ENCODE data around the gene INF2. TPM values are rescaled to one million over a fixed set of nuclear protein-coding genes. Genes with fewer than 3 reads are reported as not detected.

Gene INF2
- polyA plus RNA-seq, 1 donor = 64.2 TPM

- 90% methylated on average over 2 of the region's 22 CpGs for WGBS (ENCODE audit: insufficient coverage, low lambda C conversion rate)
- no peaks in the 10 kb centered on the region for H3K4me1 ChIP-seq (ENCODE audit: control insufficient read depth, insufficient read depth, low read length)
- H3K9me3 ChIP-seq (ENCODE audit: control insufficient read depth, low read depth, low read length) = peaks cover 7% of the 10 kb centered on the region
- H3K4me3 ChIP-seq (ENCODE audit: low read length) = no peak overlapping the region
- H3K27ac ChIP-seq (ENCODE audit: low read length) = no peak overlapping the region
- DNase-seq = no peak
- H3K27me3 ChIP-seq (ENCODE audit: control insufficient read depth, insufficient read depth, low read length) = no peaks in the 10 kb centered on the region
- peaks cover 51% of the 10 kb centered on the region for H3K36me3 ChIP-seq (ENCODE audit: control insufficient read depth, insufficient read depth, low read length)
Observed at GRCh38 chr14:104704252-104704651, 14.8 kb downstream of the INF2 start.

GRCh38 chr14:104705340-104706047, 16.1 kb downstream of the INF2 start:
- no peak overlapping the region for H3K4me3 ChIP-seq (ENCODE audit: low read length)
- DNase-seq = no peak
- no peaks in the 10 kb centered on the region for H3K27me3 ChIP-seq (ENCODE audit: control insufficient read depth, insufficient read depth, low read length)
- peaks cover 63% of the 10 kb centered on the region for H3K36me3 ChIP-seq (ENCODE audit: control insufficient read depth, insufficient read depth, low read length)
- WGBS (ENCODE audit: insufficient coverage, low lambda C conversion rate) = no CpG with 5 or more reads among the region's 21 CpGs
- H3K27ac ChIP-seq (ENCODE audit: low read length) = no peak overlapping the region
- no peaks in the 10 kb centered on the region for H3K4me1 ChIP-seq (ENCODE audit: control insufficient read depth, insufficient read depth, low read length)
- H3K9me3 ChIP-seq (ENCODE audit: control insufficient read depth, low read depth, low read length) = peaks cover 7% of the 10 kb centered on the region

GRCh38 chr14:104706733-104707607, 17.6 kb downstream of the INF2 start:
- Histone ChIP-seq H3K4me3 (ENCODE audit: low read length) (no peak overlapping the region), H3K36me3 (ENCODE audit: control insufficient read depth, insufficient read depth, low read length) (peaks cover 72% of the 10 kb centered on the region), H3K4me1 (ENCODE audit: control insufficient read depth, insufficient read depth, low read length) (no peaks in the 10 kb centered on the region), H3K9me3 (ENCODE audit: control insufficient read depth, low read depth, low read length) (peaks cover 7% of the 10 kb centered on the region), H3K27ac (ENCODE audit: low read length) (no peak overlapping the region), H3K27me3 (ENCODE audit: control insufficient read depth, insufficient read depth, low read length) (no peaks in the 10 kb centered on the region)
- DNase-seq = no peak
- no CpG with 5 or more reads among the region's 28 CpGs for WGBS (ENCODE audit: insufficient coverage, low lambda C conversion rate)

GRCh38 chr14:104707608-104708595, 18.5 kb downstream of the INF2 start:
- peaks cover 75% of the 10 kb centered on the region for H3K36me3 ChIP-seq (ENCODE audit: control insufficient read depth, insufficient read depth, low read length)
- WGBS (ENCODE audit: insufficient coverage, low lambda C conversion rate) = no CpG with 5 or more reads among the region's 34 CpGs
- H3K4me1 ChIP-seq (ENCODE audit: control insufficient read depth, insufficient read depth, low read length) = no peaks in the 10 kb centered on the region

GRCh38 chr14:104708606-104709268, 19.3 kb downstream of the INF2 start:
- peaks cover 5% of the 10 kb centered on the region for H3K9me3 ChIP-seq (ENCODE audit: control insufficient read depth, low read depth, low read length)

More at GRCh38 chr14:104707608-104708595, 18.5 kb downstream of the INF2 start:
- Histone ChIP-seq H3K9me3 (ENCODE audit: control insufficient read depth, low read depth, low read length) (peaks cover 7% of the 10 kb centered on the region), H3K27ac (ENCODE audit: low read length) (no peak overlapping the region), H3K27me3 (ENCODE audit: control insufficient read depth, insufficient read depth, low read length) (no peaks in the 10 kb centered on the region), H3K4me3 (ENCODE audit: low read length) (no peak overlapping the region)
- no peak for DNase-seq

GRCh38 chr14:104709387-104710039, 20.1 kb downstream of the INF2 start:
- no peak for DNase-seq
- Histone ChIP-seq H3K36me3 (ENCODE audit: control insufficient read depth, insufficient read depth, low read length) (peaks cover 75% of the 10 kb centered on the region), H3K4me1 (ENCODE audit: control insufficient read depth, insufficient read depth, low read length) (no peaks in the 10 kb centered on the region), H3K27ac (ENCODE audit: low read length) (no peak overlapping the region), H3K4me3 (ENCODE audit: low read length) (no peak overlapping the region), H3K27me3 (ENCODE audit: control insufficient read depth, insufficient read depth, low read length) (no peaks in the 10 kb centered on the region), H3K9me3 (ENCODE audit: control insufficient read depth, low read depth, low read length) (no peaks in the 10 kb centered on the region)
- WGBS (ENCODE audit: insufficient coverage, low lambda C conversion rate) = no CpG with 5 or more reads among the region's 18 CpGs

More at GRCh38 chr14:104708606-104709268, 19.3 kb downstream of the INF2 start:
- Histone ChIP-seq H3K36me3 (ENCODE audit: control insufficient read depth, insufficient read depth, low read length) (peaks cover 75% of the 10 kb centered on the region), H3K27me3 (ENCODE audit: control insufficient read depth, insufficient read depth, low read length) (no peaks in the 10 kb centered on the region), H3K27ac (ENCODE audit: low read length) (no peak overlapping the region), H3K4me1 (ENCODE audit: control insufficient read depth, insufficient read depth, low read length) (no peaks in the 10 kb centered on the region), H3K4me3 (ENCODE audit: low read length) (no peak overlapping the region)
- peak; percentile 50 to 51 for DNase-seq
- WGBS (ENCODE audit: insufficient coverage, low lambda C conversion rate) = no CpG with 5 or more reads among the region's 20 CpGs

GRCh38 chr14:104710071-104710735, 20.8 kb downstream of the INF2 start:
- Histone ChIP-seq H3K27me3 (ENCODE audit: control insufficient read depth, insufficient read depth, low read length) (no peaks in the 10 kb centered on the region), H3K36me3 (ENCODE audit: control insufficient read depth, insufficient read depth, low read length) (peaks cover 78% of the 10 kb centered on the region), H3K4me3 (ENCODE audit: low read length) (no peak overlapping the region), H3K4me1 (ENCODE audit: control insufficient read depth, insufficient read depth, low read length) (no peaks in the 10 kb centered on the region), H3K27ac (ENCODE audit: low read length) (no peak overlapping the region), H3K9me3 (ENCODE audit: control insufficient read depth, low read depth, low read length) (peaks cover 2% of the 10 kb centered on the region)
- no CpG with 5 or more reads among the region's 34 CpGs for whole genome bisulfite sequencing (ENCODE audit: insufficient coverage, low lambda C conversion rate)
- no peak for DNase-seq

- no peak overlapping the region for H3K4me3 ChIP-seq (ENCODE audit: low read length)
Observed at GRCh38 chr14:104712881-104713734, 23.7 kb downstream of the INF2 start.

More at GRCh38 chr14:104712881-104713734, 23.7 kb downstream of the INF2 start:
- H3K9me3 ChIP-seq (ENCODE audit: control insufficient read depth, low read depth, low read length) = peaks cover 2% of the 10 kb centered on the region
- H3K27ac ChIP-seq (ENCODE audit: low read length) = no peak overlapping the region
- H3K36me3 ChIP-seq (ENCODE audit: control insufficient read depth, insufficient read depth, low read length) = peaks cover 78% of the 10 kb centered on the region
- no CpG with 5 or more reads among the region's 40 CpGs for WGBS (ENCODE audit: insufficient coverage, low lambda C conversion rate)
- H3K4me1 ChIP-seq (ENCODE audit: control insufficient read depth, insufficient read depth, low read length) = no peaks in the 10 kb centered on the region
- no peak for DNase-seq
- H3K27me3 ChIP-seq (ENCODE audit: control insufficient read depth, insufficient read depth, low read length) = no peaks in the 10 kb centered on the region

All from large intestine (tissue), 3 donors.